ENCODE results near the gene NFX1.
"Not testable (repeated sequence)": the region's sequence is repeated elsewhere in the genome, so short reads cannot be mapped to it uniquely, and the experiment has no call there.

NFX1 gene

GRCh38 chr9:33311953-33312352, 21.6 kb downstream of the NFX1 start:
- no peak for DNase-seq

- DNase-seq = no peak
These were observed 25.1 kb downstream of the NFX1 start for GRCh38 chr9:33315371-33315770.

DNA sequence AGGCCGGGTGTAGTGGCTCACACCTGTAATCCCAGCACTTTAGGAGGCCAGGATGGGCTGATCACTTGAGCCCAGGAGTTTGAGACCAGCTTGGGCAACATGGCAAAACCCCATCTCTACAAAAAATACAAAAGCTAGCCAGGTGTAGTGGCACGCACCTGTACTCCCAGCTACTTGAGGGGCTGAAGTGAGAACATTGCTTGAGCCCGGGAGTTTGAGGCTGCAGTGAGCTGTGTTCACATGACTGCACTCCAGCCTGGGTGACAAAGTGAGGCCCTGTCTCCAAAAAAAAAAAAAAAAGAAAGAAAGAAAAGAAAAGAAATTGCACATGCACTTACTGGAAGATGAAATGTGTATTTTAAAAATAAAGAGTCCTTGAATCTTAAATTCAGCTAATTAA, 26.8 kb downstream of the NFX1 start:
- not testable (repeated sequence) for DNase-seq

DNA sequence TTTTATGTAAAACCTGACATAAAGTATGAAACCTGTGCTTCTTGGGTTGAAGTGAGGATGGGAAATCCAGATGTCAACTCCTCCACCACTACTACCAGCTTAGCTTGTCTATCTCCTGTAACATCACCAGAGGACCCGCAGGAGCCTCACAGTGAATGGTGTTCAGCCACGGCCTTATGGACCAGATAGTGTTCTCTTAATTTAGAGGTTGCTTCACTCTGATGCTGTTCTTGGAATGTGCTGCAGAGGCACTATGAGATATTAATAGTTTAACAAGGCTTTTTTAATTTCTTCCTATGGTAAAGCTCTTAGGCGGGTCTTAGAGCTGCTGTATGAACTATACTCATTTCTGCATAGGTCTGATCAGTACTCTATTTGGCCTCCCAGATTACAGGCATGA, 27.9 kb downstream of the NFX1 start:
- no peak for DNase-seq

DNA sequence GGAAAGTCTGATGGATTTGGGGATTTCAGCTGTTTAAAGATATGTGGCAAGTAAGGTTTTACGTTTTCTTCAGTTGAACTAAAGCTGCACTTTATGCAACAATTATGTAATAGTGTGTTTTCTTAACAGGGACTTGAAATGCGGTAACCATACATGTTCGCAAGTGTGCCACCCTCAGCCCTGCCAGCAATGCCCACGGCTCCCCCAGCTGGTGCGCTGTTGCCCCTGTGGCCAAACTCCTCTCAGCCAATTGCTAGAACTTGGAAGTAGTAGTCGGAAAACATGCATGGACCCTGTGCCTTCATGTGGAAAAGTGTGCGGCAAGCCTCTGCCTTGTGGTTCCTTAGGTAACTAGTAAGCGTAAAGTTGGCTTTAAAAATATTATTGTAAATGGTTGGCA, 28.5 kb downstream of the NFX1 start:
- no peak for DNase-seq

GRCh38 chr9:33320230-33320567, 29.9 kb downstream of the NFX1 start:
- DNase-seq = no peak

DNA sequence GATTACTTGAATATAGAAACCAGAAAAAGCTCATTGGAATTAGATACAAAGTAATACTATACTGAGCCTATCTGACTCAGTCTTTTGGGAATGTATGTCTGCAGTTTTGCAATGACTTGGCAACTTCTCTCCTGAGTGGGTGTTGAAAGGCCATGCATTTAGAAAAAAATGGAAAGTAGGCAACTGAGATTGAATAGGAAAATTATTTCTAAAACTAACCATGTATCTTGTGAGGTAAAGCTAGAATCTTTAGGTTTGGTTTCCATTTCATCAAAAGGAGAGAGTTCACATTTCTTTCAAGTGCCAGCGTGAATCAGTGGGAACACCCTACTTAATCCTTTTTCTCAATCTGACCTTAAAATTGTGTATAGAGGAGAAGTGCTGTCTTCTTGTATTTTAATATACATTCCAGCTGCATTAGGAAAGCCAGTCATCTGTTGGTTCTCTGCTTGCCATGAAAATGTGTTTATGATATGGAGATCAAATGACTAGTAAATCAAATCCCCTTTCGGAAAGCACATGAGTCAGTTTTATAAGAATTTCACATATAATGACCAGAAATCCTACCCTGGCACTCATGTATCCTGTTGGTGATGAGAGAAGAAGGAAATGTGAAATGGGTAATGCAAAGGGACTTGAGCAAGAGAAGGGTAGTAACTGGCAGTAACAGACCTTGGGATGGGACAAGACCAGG, 30.4 kb downstream of the NFX1 start:
- no peak for DNase-seq

- DNase-seq = no peak
These were observed 38.8 kb downstream of the NFX1 start for GRCh38 chr9:33329117-33329563.

DNA sequence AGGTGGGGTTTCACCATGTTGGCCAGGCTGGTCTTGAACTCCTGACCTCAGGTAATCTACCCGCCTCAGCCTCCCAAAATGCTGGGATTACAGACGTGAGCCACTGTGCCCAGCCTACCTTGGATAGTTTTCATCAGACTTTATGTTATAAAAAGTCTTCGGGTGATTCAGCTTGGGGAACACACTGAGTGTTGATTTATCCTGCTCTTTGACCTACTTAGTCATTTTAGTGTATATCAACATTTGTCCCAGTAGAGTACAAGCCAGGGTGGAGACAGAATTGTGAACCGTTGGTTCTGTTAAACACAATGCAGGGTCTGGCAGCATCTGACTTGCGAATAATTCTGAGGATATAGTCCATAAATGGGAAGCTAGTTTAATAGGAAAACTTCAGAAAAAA, 39.7 kb downstream of the NFX1 start:
- DNase-seq = no peak

DNA sequence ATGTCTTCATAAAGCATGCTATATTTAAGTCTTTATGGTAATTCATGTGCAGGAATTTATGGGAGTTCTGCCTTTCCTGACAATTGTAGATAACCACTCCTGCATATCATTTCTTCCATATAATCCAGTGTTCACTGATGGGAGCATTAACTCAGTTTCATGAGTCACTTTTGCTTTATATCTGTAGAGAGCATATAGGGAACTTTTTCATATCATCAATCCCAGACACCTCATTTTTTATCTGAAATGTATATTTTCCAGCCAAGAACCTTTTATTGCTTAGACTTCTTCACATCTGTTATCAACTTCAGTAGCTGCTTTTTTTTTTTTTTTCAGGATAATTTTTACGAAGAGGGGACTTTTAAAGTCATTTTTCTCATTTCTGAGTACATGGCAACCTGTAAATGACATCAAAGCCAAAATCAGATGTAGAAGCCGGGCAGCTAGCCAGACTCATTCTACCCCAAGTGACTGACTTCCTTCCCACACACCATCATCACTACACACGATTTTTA, 41.1 kb downstream of the NFX1 start:
- DNase-seq = no peak

DNA sequence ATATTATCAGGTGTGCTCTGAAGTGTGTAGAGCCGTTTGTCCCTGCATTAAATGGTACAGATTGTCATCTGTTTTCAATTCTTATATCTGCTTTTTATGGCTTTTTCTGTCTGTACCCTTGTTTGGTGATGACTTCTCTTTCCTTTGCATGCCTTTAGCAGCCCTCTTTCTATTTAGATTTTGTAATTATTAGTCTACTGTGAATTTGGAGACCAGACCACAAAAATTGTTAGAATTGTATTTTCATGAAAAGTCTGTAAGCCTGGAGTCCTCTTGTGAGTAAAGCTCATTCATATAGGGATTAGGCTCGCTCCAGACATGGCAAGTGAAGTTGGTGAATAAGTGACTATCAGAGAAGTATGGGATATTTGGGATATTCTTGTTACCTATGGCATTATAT, 41.7 kb downstream of the NFX1 start:
- DNase-seq = no peak

- DNase-seq = not testable (repeated sequence)
These were observed 42.6 kb downstream of the NFX1 start for GRCh38 chr9:33332956-33333355.

- no peak for DNase-seq
These were observed 49.9 kb downstream of the NFX1 start for GRCh38 chr9:33340186-33340585.

DNA sequence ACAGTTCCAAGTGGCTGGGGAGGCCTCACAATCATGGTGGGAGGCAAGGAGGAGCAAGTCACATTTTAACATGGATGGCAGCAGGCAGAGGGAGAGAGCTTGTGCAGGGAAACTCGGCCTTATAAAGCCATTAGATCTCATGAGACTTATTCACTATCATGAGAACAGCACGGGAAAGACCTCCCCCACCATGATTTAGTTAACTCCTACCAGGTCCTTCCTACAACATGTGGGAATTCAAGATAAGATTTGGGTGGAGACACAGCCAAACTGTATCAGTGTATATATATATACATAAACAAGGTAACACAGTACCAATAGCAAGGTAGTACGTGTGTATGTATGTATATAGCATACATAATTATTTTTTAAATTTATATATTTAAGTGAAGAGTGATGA, 50.9 kb downstream of the NFX1 start:
- DNase-seq = no peak

DNA sequence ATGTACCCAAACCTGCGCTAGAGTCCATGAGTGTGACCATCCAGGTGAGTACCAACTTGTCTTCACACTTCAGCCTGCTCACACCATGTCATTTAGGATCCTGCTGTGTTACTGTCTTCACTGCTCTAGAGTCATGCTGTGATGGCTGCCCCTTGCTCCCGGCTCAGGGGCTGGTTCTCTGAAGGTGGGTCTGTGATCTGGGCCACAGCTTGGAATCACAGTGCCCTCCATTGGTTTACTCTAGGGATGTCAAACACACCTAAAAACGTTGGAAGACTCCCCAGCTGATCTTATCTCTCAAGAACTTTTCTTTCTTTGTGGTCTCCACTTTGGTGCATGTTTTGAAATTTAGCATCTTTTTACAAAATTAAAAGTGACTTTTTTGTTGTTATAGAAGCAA, 53.8 kb downstream of the NFX1 start:
- DNase-seq = no peak

DNA sequence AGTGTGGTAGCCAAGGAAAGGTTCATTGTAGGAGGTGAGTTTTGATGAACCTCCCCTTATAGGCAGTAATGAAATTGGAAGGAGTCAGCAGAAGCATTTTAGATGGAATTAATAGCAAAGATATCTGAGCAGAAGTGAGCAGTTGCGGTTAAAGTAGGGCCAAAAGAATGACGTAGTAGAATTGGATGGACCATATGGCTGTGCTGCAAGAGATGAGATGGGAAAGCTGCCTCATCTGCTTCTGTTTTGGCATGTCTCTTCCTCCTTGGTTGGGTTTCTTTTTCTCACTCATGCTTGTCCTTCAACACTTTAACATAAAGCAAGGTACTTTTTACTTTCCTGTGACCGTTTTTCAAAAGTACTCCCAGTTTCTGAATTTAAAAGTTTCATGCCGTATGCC, 56.2 kb downstream of the NFX1 start:
- DNase-seq = no peak

DNA sequence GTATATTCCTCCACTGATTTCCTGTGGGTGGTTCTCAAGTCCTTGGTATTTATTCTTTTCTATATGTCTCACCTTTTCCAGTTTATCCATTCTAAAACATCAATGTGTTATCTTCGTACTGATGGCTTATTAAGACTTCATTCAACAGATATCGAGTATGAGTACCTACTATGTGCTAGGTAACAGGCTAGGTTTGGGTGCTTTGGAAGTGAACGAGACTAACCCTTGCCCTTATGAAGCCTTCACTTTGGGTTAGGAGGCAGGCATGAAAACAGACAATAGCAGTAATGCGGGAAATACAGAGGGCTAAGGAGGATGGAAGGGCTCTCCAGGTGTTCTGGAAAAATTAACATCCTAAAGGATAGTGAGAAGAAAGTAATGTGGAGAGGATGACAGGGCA, 58.7 kb downstream of the NFX1 start:
- DNase-seq = no peak

DNA sequence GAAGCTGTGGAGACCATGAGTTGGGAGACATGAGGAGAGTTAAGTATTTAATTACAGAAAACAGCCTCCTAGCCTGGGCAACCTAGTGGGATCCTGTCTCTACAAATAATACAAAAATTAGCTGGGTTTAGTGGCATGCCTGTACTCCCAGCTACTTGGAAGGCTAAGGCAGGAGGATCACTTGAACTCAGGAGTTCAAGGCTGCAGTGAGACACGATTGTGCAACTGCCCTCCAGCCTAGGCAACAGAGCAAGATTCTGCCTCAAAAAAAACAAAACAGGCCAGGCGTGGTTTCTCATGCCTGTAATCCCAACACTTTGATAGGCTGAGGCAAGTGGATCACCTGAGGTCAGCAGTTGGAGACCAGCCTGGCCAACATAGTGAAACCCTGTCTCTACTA, 59.4 kb downstream of the NFX1 start:
- no peak for DNase-seq

- DNase-seq = no peak
These were observed 60.0 kb downstream of the NFX1 start for GRCh38 chr9:33350310-33350709.

- DNase-seq = no peak
These were observed 61.2 kb downstream of the NFX1 start for GRCh38 chr9:33351547-33351946.

DNA sequence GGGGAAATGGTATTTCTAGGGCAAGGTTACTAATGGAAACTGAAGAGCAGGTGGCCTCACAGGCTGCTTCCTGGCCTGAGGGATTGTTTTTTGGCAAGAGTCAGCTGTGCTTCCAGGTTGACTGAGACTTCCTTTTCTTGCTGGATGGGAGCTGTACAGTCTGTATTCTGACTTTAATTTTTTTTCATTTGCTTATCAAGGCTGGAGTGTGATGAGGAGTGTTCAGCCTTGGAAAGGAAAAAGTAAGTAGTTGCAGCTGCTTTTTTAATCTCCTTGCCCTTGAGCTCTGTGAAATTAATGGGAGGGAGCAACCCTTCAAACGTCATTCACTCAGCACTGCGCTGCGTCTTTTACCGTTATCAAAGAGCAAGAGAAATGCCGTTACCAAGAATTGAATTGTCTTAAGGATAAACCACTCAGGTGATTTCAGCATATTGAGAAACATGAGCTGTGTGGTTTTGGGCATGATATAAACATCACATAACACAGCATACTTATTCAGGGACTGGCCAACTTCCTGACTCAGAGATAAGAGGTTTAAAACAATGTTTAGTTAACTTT, 64.4 kb downstream of the NFX1 start:
- DNase-seq = no peak

- DNase-seq = no peak
These were observed 65.6 kb downstream of the NFX1 start for GRCh38 chr9:33355933-33356332.

- not testable (repeated sequence) for DNase-seq
These were observed 68.3 kb downstream of the NFX1 start for GRCh38 chr9:33358641-33359040.

DNA sequence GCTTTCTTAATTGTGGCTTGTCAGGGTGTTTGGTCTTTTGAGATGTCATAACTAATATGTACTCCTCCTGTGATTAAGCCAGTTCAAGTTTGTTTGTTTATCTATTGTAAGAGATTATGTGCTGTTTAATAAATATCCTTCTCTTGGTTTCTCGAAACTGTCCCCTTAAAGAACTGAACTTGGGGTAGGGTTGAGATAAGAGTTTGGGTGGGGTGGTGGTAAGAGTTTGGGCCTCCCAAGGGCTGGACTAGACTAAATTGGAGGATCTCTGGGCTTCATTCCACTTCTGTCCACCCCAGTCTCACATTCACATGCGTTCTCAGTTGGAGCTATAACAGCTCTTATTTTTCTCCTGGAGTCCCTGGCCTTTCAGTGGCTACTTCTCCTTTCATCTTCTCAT, 73.8 kb downstream of the NFX1 start:
- DNase-seq = no peak

GRCh38 chr9:33364814-33365213, 74.5 kb downstream of the NFX1 start:
- not testable (repeated sequence) for DNase-seq

Data from activated CD4-positive, alpha-beta T cell treated with anti-CD3 and anti-CD28 coated beads, Interleukin-2, amount 50 U/mL, for 4 hours (primary cell).